PC-9 (cell line): ENCODE measurements around the gene SHROOM2. TPM values are rescaled to one million over a fixed set of nuclear protein-coding genes. Genes with fewer than 3 reads are reported as not detected.

Experiments used
- BruUV-seq: library from RNA; stranded (reverse); fragments of 400-500 nt; replicated peaks from 2 replicates; lab custom pipeline; 2021; lab: Mats Ljungman, UMichigan
- CTCF ChIA-PET: fragments of 300-600 bp; sonication (Branson Sonifier 250); formaldehyde crosslinking; loops from one replicate; lab custom pipeline; 2022; ENCODE audit warnings: antibody characterized with exemption; lab: Charles Lee
- POLR2A ChIA-PET: fragments of 300-600 bp; sonication (Branson Sonifier 250); formaldehyde crosslinking; loops from one replicate; lab custom pipeline; 2022; ENCODE audit warnings: antibody characterized with exemption; ENCODE audit not compliant: unreplicated experiment; lab: Charles Lee
- DNase-seq, 2 experiments: peaks; one replicate each; pipeline versions ENCODE4 v3.0.0 to v3.0.0-alpha.2; 2015 to 2022; ENCODE audit warnings: mixed read lengths in 1 of 2
- H2AFZ ChIP-seq: fragments of 200-600 bp; sonication (generic); 2 replicates; pipeline ENCODE4 v1.8.1; 2017; ENCODE audit warnings: antibody characterized with exemption
- H3F3A ChIP-seq: fragments of 200-600 bp; sonication (generic); 2 replicates; pipeline ENCODE4 v1.8.1; 2017; ENCODE audit warnings: antibody characterized with exemption, mild to moderate bottlenecking, low read depth; ENCODE audit not compliant: insufficient read depth
- H3K27ac ChIP-seq: fragments of 200-600 bp; sonication (generic); 2 replicates; pipeline ENCODE4 v1.6.1; 2016; ENCODE audit warnings: mixed run types
- H3K27me3 ChIP-seq: fragments of 200-600 bp; sonication (generic); 2 replicates; pipeline ENCODE4 v1.6.1; 2016; ENCODE audit warnings: low read depth, mixed run types; ENCODE audit not compliant: insufficient read depth
- H3K36me3 ChIP-seq: fragments of 200-600 bp; sonication (generic); 2 replicates; pipeline ENCODE4 v1.6.1; 2016; ENCODE audit warnings: low read depth, mixed run types
- H3K4me1 ChIP-seq: fragments of 200-600 bp; sonication (generic); replicated peaks from 2 replicates; pipeline ENCODE4 v1.6.1; 2016; ENCODE audit warnings: mixed run types; ENCODE audit not compliant: insufficient read depth
- H3K4me2 ChIP-seq: fragments of 200-600 bp; sonication (generic); 2 replicates; pipeline ENCODE4 v1.6.1; 2017; ENCODE audit warnings: mixed run types
- H3K4me3 ChIP-seq: fragments of 200-600 bp; sonication (generic); 2 replicates; pipeline ENCODE4 v1.6.1; 2016; ENCODE audit warnings: mixed run types
- H3K79me2 ChIP-seq: fragments of 200-600 bp; sonication (generic); 2 replicates; pipeline ENCODE4 v1.6.1; 2017; ENCODE audit warnings: low read depth, mixed run types
- H3K9me2 ChIP-seq: fragments of 200-600 bp; sonication (generic); 2 replicates; pipeline ENCODE4 v1.8.1; 2017; ENCODE audit warnings: mild to moderate bottlenecking; ENCODE audit not compliant: insufficient read depth
- H3K9me3 ChIP-seq: fragments of 200-600 bp; sonication (generic); 2 replicates; pipeline ENCODE4 v1.8.1; 2016; ENCODE audit warnings: low read depth; ENCODE audit not compliant: insufficient read depth
- H4K20me1 ChIP-seq: fragments of 200-600 bp; sonication (generic); 2 replicates; pipeline ENCODE4 v1.8.1; 2017; ENCODE audit not compliant: insufficient read depth
- EZH2 ChIP-seq: fragments of 200-600 bp; sonication (generic); IDR thresholded peaks from 2 replicates; pipeline ENCODE4 v1.8.0; 2017; ENCODE audit warnings: antibody characterized with exemption, low read depth
- intact Hi-C: fragments of 100-400 bp; cut with micrococcal nuclease; formaldehyde crosslinking; loops from one replicate; pipeline ENCODE4 v1.10.0; 2022; ENCODE audit not compliant: unreplicated experiment
- total RNA-seq: library from RNA; stranded (reverse); gene quantifications from 2 replicates; pipeline ENCODE4 v1.2.3, GENCODE V29; 2021
- TF ChIP-seq, protein P1 (sequence below): fragments of 200-600 bp; sonication (generic); conservative IDR thresholded peaks from 2 replicates; pipeline ENCODE4 v1.6.1; 2017; ENCODE audit warnings: mixed run types, antibody characterized with exemption, mild to moderate bottlenecking, moderate library complexity

SHROOM2 gene
- total RNA-seq, 1 experiment from 2014 or later = 0.17 TPM

DNA sequence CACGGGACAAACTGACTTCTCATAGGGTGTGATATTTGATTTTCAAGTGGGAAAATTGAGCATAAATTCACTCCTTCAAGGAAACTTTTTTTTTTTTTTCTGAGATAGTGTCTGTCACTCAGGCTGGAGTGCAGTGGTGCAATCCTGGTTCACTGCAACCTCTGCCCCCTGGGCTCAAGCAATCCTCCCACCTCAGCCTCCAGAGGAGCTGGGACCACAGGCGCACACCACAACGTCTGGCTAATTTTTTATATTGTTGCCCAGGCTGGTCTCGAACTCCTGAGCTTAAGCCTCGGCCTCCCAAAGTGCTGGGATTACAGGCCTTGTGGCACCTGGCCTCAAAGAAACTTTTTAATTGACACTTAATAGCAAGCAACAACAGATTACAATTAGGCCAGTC, 194.7 kb downstream of the SHROOM2 start:
- BruUV-seq = no TSS peak

DNA sequence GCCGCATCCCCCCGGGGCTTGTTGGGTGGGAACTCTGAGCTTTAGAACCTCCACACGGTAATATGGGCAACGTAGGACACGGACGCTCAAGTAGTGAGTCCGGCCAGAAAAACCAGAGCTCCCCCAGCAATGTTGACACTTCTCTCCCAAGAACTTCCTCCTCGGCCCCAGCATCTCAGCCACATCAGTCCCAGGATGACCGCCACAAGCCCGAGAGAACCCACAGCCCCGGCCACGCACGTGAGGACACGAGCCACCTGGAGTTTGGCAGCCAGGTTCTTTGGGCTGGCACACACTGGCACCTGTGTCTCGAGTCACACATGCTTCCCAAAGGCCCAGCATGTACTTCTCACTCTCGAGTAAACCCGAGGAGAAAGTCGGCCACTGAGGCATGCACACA, 197.2 kb downstream of the SHROOM2 start:
- Histone ChIP-seq H3K36me3 (no peaks in the 10 kb centered on the region), H3K27me3 (no peaks in the 10 kb centered on the region), H3K27ac (no peak overlapping the region), H4K20me1 (no peaks in the 10 kb centered on the region), H3K4me3 (no peak overlapping the region), H3K79me2 (no peaks in the 10 kb centered on the region), H3K9me3 (no peaks in the 10 kb centered on the region), H3F3A (no peaks in the 10 kb centered on the region), H2AFZ (no peak overlapping the region), H3K9me2 (no peaks in the 10 kb centered on the region), H3K4me2 (no peak overlapping the region), H3K4me1 (no peaks in the 10 kb centered on the region)
- no TSS peak for BruUV-seq
- CTCF ChIA-PET = no interaction called here
- intact Hi-C loops = loop anchor here (10.0 kb wide), 1 partner anchor 651 kb away; no protein-coding TSS in a partner anchor
- POLR2A ChIA-PET = no interaction called here
- no peak for TF ChIP-seq EZH2
- TF ChIP-seq, protein P1, sequence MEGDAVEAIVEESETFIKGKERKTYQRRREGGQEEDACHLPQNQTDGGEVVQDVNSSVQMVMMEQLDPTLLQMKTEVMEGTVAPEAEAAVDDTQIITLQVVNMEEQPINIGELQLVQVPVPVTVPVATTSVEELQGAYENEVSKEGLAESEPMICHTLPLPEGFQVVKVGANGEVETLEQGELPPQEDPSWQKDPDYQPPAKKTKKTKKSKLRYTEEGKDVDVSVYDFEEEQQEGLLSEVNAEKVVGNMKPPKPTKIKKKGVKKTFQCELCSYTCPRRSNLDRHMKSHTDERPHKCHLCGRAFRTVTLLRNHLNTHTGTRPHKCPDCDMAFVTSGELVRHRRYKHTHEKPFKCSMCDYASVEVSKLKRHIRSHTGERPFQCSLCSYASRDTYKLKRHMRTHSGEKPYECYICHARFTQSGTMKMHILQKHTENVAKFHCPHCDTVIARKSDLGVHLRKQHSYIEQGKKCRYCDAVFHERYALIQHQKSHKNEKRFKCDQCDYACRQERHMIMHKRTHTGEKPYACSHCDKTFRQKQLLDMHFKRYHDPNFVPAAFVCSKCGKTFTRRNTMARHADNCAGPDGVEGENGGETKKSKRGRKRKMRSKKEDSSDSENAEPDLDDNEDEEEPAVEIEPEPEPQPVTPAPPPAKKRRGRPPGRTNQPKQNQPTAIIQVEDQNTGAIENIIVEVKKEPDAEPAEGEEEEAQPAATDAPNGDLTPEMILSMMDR = no peak
- no peak for DNase-seq

More for the DNA sequence above, 194.7 kb downstream of the SHROOM2 start:
- no peaks in the 10 kb centered on the region for H3K79me2 ChIP-seq
- no peaks in the 10 kb centered on the region for H4K20me1 ChIP-seq
- H3K27ac ChIP-seq = no peak overlapping the region
- TF ChIP-seq, protein P1 = no peak
- no peak for TF ChIP-seq EZH2
- ChIA-PET CTCF (interaction anchor here (0.7 kb wide), 1 partner anchor 18 kb away, joined by 6 read pairs; no protein-coding TSS in a partner anchor), POLR2A (no interaction called here)
- H3K4me3 ChIP-seq = no peak overlapping the region
- intact Hi-C loops = loop anchor here (10.0 kb wide), 1 partner anchor 654 kb away; no protein-coding TSS in a partner anchor
- H3K4me1 ChIP-seq = no peaks in the 10 kb centered on the region
- no peak for DNase-seq
- H3K9me2 ChIP-seq = no peaks in the 10 kb centered on the region
- no peak overlapping the region for H3K4me2 ChIP-seq
- H3K27me3 ChIP-seq = no peaks in the 10 kb centered on the region
- H2AFZ ChIP-seq = no peak overlapping the region
- no peaks in the 10 kb centered on the region for H3F3A ChIP-seq
- H3K9me3 ChIP-seq = no peaks in the 10 kb centered on the region
- H3K36me3 ChIP-seq = no peaks in the 10 kb centered on the region

DNA sequence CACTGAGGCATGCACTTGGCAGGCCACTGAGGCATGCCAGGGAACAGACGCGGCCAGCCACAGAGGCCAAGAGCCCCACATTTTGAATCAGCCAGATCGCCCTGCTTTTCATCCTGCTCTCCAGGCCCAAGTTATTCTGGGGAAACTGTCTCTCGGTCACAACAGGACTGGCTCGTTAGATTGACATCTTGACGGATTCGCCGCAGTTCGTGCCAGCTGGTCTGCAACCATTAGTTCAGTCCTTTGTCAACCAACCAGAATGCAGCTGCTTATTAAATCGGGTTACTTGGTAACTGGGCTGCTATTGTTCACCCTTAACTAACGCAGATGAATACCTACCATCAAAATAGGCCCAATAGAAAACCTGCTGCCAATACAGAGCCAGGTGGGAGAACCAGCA, 197.6 kb downstream of the SHROOM2 start:
- Histone ChIP-seq H3K36me3 (no peaks in the 10 kb centered on the region), H4K20me1 (no peaks in the 10 kb centered on the region), H3K79me2 (no peaks in the 10 kb centered on the region), H3F3A (no peaks in the 10 kb centered on the region), H3K9me3 (no peaks in the 10 kb centered on the region), H2AFZ (no peak overlapping the region), H3K4me2 (no peak overlapping the region), H3K9me2 (no peaks in the 10 kb centered on the region), H3K27ac (no peak overlapping the region), H3K4me3 (no peak overlapping the region), H3K27me3 (no peaks in the 10 kb centered on the region), H3K4me1 (no peaks in the 10 kb centered on the region)
- intact Hi-C loops = loop anchor here (10.0 kb wide), 1 partner anchor 651 kb away; no protein-coding TSS in a partner anchor
- POLR2A ChIA-PET = no interaction called here
- CTCF ChIA-PET = no interaction called here
- TF ChIP-seq, protein P1 = no peak
- no peak for DNase-seq
- no TSS peak for BruUV-seq
